ENCODE data around the gene CEP162.
"Not testable (repeated sequence)": the region's sequence is repeated elsewhere in the genome, so short reads cannot be mapped to it uniquely, and the experiment has no call there.

The CEP162 gene

GRCh38 chr6:84107495-84107894 is 119.9 kb downstream of the CEP162 start:
- DNase-seq (ENCODE audit: low read depth), result no peak
- no peak for TF ChIP-seq CTCF (IDR thresholded peaks at IDR 0.05; ENCODE audit: control insufficient read depth, insufficient read depth, low read depth, low read length, missing control alignments)
- no peak overlapping the region for H3K4me3 ChIP-seq (ENCODE audit: control insufficient read depth, low read depth, low read length)

GRCh38 chr6:84105215-84105924 is 122.1 kb downstream of the CEP162 start:
- peak; percentile 23 for DNase-seq (ENCODE audit: low read depth)
- not testable (repeated sequence) for H3K4me3 ChIP-seq (ENCODE audit: control insufficient read depth, low read depth, low read length)

GRCh38 chr6:84103029-84103428 is 124.4 kb downstream of the CEP162 start:
- peak; percentile 69 for DNase-seq (ENCODE audit: low read depth)
- no peak for TF ChIP-seq CTCF (IDR thresholded peaks at IDR 0.05; ENCODE audit: control insufficient read depth, insufficient read depth, low read depth, low read length, missing control alignments)
- H3K4me3 ChIP-seq (ENCODE audit: control insufficient read depth, low read depth, low read length), result no peak overlapping the region

- no peak for TF ChIP-seq CTCF (IDR thresholded peaks at IDR 0.05; ENCODE audit: control insufficient read depth, insufficient read depth, low read depth, low read length, missing control alignments)
- no peak for DNase-seq (ENCODE audit: low read depth)
Observed at GRCh38 chr6:84095156-84095555, 132.3 kb downstream of the CEP162 start.

GRCh38 chr6:84093441-84094435 is 133.7 kb downstream of the CEP162 start:
- no peak for TF ChIP-seq CTCF (IDR thresholded peaks at IDR 0.05; ENCODE audit: control insufficient read depth, insufficient read depth, low read depth, low read length, missing control alignments)

More at GRCh38 chr6:84095156-84095555, 132.3 kb downstream of the CEP162 start:
- H3K4me3 ChIP-seq (ENCODE audit: control insufficient read depth, low read depth, low read length), result no peak overlapping the region

GRCh38 chr6:84089552-84089951 is 137.9 kb downstream of the CEP162 start:
- no peak for TF ChIP-seq CTCF (IDR thresholded peaks at IDR 0.05; ENCODE audit: control insufficient read depth, insufficient read depth, low read depth, low read length, missing control alignments)
- no peak for DNase-seq (ENCODE audit: low read depth)
- no peak overlapping the region for H3K4me3 ChIP-seq (ENCODE audit: control insufficient read depth, low read depth, low read length)

More at GRCh38 chr6:84093441-84094435, 133.7 kb downstream of the CEP162 start:
- DNase-seq (ENCODE audit: low read depth), result no peak
- H3K4me3 ChIP-seq (ENCODE audit: control insufficient read depth, low read depth, low read length), result no peak overlapping the region

GRCh38 chr6:84089081-84089480 is 138.4 kb downstream of the CEP162 start:
- no peak for DNase-seq (ENCODE audit: low read depth)
- TF ChIP-seq CTCF (IDR thresholded peaks at IDR 0.05; ENCODE audit: control insufficient read depth, insufficient read depth, low read depth, low read length, missing control alignments), result no peak
- H3K4me3 ChIP-seq (ENCODE audit: control insufficient read depth, low read depth, low read length), result no peak overlapping the region
